NCI-H524 (cell line): Measurements from ENCODE around the gene JAM3.
"Not testable (repeated sequence)": the region's sequence is repeated elsewhere in the genome, so short reads cannot be mapped to it uniquely, and the experiment has no call there.

Source experiments
- DNase-seq, 2 experiments: peaks; one replicate each; lab custom pipeline; 2025; lab: John Stamatoyannopoulos, UW

Gene JAM3

DNA sequence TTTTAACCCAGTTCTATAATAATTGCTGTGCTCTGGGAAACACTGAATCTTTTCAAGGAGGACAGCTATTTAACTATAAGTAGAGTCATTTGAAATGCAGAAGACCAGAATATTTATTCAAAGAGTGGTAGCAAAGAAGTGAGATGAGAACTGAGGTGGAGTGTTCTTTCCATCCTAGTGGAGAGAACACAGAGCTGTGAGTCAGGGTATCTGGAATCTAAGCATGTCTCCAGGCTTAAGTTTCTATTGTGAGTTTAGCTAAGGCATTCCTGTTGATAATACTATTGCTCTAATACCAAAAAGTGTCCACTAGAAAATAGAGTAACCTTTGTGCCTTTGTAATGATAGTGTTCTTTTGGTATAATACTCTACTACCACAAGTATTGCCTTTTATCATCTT lies 32.4 kb downstream of the JAM3 start:
- no peak for DNase-seq

DNA sequence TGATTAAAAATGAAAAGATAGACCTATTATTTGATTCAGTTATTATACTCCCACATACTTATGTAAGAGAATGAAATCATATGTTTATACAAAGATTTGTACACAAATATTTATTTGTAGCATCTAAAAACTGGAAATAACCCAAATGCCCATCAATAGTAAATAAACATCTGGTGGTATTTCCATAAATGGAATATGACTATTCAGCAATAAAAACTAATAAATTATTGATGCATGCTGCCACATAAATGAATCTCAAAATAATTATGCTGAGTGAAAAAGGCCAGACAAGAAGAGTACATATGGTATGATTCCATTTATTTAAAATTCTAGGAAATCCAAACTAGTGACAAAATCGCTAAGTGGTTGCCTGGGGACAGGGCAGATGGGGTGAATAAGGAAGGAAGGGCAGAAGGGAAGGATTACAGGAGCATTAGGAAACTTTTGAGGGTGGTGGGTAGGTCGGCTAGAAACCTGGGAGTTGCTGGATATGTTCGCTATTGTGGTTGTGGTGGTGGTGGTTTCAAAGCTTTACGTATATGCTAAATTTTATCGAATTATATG lies 41.5 kb downstream of the JAM3 start:
- peak in 1 of 2 experiments; percentile 1 for DNase-seq

DNA sequence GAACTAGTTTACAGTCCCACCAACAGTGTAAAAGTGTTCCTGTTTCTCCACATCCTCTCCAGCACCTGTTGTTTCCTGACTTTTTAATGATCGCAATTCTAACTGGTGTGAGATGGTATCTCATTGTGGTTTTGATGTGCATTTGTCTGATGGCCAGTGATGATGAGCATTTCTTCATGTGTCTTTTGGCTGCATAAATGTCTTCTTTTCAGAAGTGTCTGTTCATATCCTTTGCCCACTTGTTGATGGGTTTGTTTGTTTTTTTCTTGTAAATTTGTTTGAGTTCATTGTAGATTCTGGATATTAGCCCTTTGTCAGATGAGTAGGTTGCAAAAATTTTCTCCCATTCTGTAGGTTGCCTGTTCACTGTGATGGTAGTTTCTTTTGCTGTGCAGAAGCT lies 44.9 kb downstream of the JAM3 start:
- DNase-seq, result not testable (repeated sequence)

DNA sequence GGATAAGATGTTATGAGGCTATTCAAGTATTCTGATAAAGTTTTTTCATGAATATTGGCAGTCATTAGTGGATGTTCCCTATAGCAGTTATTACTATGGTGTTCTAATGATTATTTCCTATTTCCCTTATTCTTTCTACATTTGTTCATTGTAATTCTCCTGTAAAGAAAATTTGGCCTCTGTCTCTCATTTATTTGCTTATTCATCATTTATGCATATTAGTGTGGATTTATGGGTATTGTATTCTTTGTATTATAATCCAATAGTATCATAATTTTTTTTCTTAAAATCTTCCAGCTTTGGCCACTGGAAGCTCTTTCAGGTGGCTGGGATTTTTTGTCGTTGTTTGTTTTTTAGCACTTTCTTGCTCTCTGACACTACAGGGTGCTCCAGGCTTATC lies 47.3 kb downstream of the JAM3 start:
- no peak for DNase-seq

DNA sequence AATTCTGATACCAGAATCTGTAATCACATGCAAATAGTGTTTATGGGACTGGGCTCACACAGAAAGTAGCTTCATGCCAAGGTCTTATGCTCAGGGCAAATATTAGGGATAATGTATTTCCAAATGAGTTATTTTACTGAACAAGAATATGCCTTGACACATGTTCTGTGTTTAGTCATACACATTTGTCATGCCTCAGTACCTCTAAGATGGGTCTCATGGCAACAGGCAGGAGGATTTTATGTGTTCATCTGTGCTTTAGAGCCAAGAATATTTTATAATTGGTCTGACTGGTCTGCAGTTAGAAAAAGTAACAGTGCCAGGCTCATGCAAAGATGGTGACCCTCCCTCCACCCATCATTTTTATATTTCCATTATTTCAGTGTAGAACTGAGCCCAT lies 49.1 kb downstream of the JAM3 start:
- DNase-seq, result no peak

DNA sequence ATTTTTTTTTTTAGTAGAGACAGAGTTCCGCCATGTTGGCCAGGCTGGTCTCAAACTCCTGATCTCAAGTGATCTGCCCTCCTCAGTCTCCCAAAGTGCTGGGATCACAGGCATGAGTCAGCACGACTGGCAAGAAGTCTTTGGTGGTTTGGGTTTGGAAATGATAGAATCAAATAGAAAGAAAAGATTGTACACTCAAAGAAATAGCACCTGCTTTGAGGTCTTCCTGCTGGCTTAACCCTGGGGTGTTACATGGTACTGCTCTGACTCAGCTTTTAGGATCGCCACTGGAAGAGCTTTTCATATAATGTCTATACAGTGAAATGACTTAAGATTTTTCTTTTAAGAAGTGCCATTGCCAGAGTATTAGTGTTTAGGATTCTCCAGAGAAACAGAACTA lies 50.2 kb downstream of the JAM3 start:
- DNase-seq, result no peak

DNA sequence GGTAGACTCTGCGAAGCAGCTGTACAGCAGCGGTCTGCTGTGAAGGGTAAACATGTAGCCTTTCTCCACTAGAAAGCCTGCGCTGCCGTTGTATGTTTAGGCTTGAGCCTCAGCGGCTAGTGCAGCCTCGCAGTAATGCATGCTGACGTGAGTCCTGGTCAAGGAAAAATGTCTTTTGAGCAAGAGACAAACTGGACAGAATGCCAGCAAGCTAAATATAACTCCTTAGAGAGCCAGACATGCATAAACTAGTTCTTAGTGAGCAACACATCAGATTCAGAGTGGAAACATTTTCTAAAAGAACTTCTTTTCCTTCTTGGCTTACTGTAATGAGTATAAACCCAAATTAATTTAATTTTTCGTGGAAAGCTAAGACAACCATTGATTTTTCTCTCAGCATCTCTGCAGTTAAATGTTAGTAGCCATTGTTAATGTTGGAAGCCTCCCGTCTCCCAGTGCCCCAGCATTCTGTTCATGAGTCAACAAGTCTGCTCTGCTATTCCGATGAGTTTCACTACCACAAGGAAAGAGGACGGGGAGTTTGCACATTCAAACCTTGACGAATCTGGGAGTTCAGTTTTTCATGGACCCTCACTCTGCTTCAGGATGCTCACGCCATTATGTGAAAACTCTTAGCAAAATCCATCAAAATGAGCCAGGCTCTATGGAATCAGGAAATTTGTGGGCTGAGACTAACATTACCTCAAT lies 51.4 kb downstream of the JAM3 start:
- no peak for DNase-seq

DNA sequence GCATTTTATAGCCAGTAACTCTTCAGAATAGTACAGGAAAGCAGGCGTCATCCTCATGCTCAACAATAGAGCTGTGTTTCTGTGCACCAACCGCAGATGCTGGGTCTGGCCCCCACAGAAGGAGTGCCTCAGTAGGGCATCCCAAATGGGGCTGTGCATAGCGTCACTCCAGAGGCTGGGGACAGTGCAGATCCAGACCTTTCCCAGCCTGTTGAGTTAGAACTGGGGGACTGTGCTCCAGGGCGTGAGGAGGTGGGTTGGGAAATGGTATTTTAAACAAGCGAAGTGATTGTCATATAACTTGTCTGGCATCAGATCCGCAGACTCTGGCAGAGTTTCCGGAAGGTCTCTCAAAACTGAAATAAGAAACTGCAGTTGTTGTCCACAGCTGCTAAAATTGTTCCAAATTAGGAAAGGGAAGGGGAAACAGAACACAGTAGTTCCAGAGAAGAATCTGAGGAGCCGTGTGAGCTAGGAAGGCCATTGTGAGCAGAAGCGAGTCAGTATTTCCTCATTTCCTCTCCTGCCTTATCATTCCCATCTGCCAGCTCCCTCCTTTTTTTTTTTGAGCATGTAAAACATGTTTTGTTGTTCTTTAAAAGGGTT lies 52.2 kb downstream of the JAM3 start:
- no peak for DNase-seq

DNA sequence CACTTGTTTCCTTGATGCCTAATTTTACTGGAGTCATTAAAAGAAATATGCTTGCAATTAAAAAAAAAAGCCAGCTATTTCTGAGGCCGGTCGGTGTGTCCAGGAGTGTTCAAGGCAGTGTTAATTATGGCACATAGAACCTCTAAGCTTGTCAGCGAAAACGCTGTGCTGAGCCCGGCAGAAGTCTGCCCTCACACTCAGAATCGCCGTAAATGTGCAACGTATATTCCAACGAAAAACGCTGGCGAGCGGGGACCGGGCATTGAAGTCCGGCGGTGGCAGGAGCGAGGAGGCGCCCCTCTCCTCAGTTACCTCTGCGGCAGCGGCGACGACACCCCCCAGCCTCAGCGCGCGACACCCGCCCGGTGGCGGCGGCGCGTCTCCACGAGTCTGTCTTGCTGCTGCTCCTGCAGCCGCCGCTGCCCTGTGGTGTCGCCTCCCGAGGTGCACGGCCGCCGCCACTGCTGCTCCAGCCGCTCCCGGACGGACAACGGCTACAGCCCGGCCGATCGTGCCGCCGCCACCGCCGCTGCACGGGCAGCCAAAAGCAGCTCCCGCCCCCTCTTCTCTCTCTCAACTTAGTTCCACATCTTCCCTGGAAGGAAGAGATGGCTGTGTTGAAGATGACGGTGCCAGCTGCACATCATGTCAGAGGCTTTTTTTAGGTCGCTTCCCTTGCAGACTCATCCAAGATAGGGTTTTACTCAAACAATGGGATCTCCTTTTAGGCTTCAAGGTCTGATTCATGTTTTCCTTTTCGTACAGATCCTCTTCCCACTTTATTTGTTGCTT lies 56.0 kb downstream of the JAM3 start:
- DNase-seq, result no peak

DNA sequence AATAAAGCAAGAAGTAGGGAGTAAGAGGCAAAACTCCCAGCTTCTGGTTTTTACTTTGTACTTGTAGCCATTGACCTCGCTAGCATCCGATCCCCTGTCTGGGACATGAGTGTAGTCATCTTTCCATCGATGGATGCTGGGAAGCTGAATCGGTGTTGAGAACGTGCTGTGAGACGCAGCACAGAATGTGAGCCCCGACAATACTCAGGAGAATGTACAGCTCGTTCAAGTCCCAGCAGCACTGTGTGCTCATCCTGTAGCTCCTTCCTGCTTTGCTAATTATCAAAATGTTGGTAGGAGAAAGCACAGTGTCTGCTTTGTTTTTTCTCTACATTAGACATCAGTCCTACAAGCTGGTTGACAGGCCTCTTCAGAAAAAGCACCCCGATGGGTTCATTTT lies 56.6 kb downstream of the JAM3 start:
- no peak for DNase-seq

DNA sequence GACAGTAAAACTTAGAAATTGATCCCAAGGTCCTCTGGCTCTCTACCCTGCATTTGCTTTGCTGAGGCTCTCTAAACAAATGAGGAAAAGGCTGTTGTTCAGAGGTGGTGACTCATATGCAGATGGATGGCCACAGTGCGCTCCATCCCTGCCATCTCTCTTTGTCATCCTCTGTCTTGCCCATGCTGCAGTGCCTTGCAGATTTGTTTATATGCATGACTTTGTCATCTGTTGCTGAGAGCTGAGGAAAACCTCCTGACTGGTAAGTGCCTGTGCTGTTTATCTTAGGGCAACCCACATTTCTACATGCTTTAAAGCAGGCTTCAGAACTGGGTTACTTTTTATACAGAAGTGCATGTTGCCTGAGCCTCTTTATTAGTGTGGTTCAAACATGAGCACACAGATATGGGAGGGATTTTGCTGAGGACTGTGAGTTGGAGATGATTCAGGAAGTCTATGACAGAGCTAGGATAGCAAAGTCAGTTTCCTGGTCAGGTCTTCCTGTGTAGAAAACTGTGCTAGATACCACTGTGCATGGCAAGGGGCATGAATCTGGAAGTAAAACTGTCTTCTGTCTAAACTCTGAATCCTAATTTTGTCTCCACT lies 57.4 kb downstream of the JAM3 start:
- DNase-seq, result no peak

DNA sequence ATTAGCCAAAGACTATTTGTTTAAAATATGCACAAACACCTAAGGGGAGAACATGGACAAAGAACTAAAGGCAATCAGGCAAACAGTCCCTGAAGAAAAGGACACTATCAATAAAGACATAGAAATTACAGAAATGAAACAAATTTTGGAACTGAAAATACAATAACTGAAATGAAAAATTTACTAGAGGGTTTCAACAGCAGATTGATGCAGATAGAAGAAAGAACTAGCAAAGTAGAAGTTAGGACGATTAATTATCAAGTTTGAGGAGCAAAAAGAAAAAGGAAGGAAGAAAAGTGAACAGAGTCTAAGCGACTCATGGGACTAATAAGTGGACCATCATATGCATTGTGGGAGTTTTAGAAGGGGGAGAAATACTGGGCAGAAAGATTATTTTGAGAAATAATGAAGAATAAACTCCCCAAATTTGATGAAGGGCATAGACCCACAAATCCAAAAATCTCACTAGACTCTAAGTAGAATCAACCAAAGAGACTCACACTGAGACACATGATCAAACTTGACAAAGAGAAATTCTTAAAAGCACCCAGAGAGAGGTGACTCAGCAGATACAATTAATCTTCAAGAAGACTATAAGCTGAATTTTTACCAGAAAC lies 62.9 kb downstream of the JAM3 start:
- no peak for DNase-seq

DNA sequence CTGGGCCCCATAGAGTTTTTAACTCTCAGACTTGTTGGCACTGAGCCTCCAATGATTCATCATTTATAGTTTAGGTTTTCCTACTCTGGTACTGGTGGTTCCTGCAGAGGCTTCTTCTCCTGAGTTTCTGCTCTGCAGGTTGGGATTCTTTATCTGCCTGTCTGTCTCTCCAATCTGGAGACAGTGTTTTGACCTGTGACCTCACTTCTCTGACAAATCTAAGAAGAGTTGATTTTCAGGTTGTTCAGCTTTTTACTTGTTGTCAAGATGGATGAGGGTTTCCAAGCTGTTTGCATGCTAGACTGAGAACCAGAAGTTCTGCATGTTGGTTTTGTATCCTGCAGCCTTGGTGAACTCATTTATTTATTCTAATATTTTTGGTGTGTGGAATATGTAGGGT lies 63.9 kb downstream of the JAM3 start:
- DNase-seq, result no peak

DNA sequence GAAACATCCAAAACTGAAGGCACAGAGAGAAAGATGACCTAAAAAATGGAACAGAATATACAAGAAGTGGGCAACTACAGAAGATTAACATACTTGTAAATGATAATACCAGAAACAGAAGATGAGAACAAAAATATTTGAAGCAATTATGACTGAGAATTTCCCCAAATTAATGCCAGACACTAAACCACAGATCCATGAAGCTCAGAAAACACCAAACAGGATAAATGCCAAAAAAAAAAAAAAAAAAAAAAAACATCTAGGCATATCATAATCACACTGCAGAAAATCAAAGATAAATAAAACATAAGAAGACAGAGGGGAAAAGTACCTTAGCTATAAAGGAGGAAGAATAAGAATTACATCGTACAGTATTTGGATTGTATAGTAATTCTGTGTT lies 65.3 kb downstream of the JAM3 start:
- no peak for DNase-seq

DNA sequence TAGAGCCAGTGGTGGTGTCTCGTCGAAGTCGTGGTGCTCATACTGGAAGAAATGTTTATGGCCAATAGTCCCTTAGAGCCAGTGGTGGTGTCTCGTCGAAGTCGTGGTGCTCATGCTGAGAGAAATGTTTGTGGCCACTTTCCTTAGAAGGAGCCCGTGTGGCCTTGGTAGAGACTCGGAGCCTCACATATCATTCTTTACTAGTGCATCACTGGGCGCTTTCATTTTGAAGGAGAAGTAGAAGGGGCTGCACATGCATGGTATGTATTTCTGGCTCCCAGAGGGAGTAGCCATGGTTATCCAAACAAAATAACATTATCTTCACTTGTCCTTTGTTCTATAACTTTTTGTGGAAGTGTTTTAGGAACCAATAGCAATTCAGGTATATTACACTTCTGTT lies 69.5 kb downstream of the JAM3 start:
- DNase-seq, result no peak

DNA sequence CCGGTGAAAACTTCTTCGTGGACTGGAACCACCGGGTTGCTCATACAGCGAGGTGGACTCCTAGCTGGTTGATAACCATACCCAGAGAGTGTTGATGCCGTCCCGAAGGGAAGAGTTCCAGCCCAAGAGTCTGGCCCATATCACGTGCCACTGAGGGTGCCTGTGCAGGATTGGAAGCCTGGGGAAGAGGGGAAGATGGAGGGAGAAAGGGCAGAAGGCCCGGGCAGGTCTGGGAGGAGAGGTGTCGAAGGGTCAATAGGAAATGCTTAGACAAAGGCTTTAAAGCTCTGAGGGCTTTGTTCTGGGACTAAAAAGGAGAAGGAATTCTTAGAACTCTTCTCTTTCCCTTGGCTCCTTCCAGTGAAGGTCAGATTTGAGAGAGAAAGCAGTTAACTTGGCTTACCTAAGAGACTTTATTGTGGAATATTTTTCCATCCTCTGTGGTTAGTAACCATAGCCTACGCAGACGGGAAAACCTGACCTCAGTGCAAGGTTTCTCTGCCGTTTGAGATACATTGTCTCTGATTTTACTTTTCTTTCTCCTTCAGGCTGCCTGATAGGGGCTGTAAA lies 70.5 kb downstream of the JAM3 start:
- no peak for DNase-seq

DNA sequence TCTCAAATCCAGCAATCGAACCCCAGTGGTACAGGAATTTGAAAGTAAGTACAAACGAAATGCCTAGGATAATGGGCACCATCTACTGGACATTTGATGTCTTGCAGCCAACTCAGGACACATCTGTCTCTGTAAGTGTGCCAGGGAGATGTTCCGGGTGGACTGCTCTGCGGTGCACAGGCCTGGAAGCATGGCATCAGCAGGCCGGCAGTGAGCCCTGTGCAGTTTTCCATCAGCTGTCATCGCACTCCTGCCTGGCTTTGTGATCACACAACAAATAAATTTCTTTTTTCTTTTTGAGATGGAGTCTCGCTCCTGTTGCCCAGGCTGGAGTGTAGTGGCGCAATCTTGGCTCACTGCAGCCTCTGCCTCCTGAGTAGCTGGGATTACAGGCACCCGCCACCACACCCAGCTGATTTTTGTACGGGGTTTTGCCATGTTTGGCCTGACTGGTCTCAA lies 71.0 kb downstream of the JAM3 start:
- peak; percentile 49 to 85 for DNase-seq

DNA sequence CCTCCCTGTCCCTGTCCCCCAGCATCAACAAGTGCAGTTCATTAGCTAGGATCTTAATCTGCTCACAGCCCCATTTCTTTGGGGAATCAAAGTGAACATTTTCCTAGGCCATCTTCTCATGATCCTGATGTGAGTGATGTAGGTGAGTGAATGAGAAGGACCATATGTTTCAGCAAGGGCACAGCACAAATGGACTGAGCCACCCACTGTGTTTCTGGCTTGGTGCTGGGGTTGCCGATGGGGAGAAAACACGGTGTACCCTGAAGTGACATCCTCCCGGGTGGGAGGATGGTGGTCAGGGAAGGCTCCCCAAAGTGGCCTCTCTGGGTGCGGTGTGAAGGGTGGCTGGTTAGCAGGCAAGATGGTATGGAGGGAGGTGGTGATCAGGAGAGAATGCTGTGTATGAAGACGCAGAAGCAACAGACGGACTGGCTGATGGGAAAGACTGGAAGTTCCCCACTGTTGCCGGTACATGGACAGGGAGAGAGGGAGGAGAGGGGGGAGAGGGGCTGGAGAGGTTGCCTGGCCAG lies 72.2 kb downstream of the JAM3 start:
- DNase-seq, result no peak

DNA sequence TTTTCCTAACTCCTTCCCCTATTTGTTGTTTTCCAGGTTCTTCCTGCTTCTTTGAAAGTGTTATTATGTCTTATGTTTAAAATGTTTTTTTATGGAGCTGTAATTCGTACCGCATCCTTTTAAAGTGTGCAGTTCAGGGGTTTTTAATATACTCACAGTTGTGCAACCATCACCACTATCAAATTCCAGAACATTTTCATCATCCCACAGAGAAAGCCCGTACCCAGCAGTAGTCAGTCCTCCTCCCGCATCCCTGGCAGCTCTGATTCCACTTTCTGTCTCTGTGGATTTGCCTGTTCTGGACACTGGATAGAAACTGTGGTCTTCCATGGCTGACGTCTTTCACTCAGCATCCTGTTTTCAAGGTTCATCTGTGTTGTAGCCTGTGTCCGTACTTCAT lies 73.7 kb downstream of the JAM3 start:
- DNase-seq, result no peak

DNA sequence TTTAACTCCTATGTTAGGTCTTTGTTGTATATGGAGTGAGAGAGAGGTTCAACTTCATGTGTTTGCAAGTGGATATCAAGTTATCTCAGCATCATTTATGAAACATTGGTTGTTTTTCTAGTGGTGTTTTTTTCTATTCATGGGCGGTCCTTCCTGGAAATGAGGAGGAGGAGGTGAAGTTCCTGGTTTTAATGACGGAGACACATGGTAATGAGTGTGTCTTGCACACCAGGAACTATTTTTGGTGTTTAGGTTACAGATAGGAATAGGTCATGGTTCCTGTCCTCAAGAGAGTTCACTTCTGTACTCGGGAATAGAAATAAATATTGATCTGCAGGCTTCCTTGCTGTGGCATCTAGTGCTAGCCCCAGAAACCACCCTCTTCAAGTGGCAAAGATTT lies 74.9 kb downstream of the JAM3 start:
- no peak for DNase-seq

DNA sequence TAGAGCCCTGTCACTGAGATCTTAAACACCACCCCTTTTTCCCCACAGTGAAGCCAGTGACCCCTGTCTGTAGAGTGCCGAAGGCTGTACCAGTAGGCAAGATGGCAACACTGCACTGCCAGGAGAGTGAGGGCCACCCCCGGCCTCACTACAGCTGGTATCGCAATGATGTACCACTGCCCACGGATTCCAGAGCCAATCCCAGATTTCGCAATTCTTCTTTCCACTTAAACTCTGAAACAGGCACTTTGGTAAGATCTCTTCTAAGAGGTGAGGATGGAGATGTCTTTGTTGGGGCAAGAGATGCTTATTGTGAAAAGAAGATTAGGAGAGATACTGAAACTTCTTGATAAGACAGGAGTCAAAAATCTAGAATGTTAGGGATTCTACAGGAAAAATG lies 75.9 kb downstream of the JAM3 start:
- no peak for DNase-seq
